Natural killer cell (primary cell): ENCODE measurements around the gene SLC29A1. TPM values are rescaled to one million over a fixed set of nuclear protein-coding genes. Genes with fewer than 3 reads are reported as not detected.

Experiments used
- ATAC-seq, 3 donors: fragments of 150-1000 bp in 2 of 3; fragments of 200-7000 bp in 1 of 3; cut with Tn5 transposase; 1 replicate in 1 of 3; 2 replicates in 2 of 3; pipeline ENCODE4 v1.10.0; 2021; ENCODE audit warnings: mild to moderate bottlenecking in 2 of 3, moderate library complexity in 2 of 3
- DNase-seq, 2 donors: peaks; one replicate each; pipeline versions ENCODE4 v3.0.0 to v3.0.0-alpha.2; 2013 to 2021; ENCODE audit warnings: mixed read lengths in 1 of 2
- H3K27ac ChIP-seq: one replicate; pipeline ENCODE4 v1.5.1; 2013; ENCODE audit warnings: mild to moderate bottlenecking, low read length
- H3K27me3 ChIP-seq: one replicate; pipeline ENCODE4 v1.6.1; 2013; ENCODE audit warnings: low read length; ENCODE audit not compliant: control insufficient read depth, insufficient read depth
- H3K36me3 ChIP-seq: one replicate; pipeline ENCODE4 v1.6.1; 2013; ENCODE audit warnings: low read length; ENCODE audit not compliant: control insufficient read depth, insufficient read depth
- H3K4me1 ChIP-seq: one replicate; pipeline ENCODE4 v1.6.1; 2013; ENCODE audit warnings: low read length; ENCODE audit not compliant: control insufficient read depth, insufficient read depth
- H3K4me3 ChIP-seq: one replicate; pipeline ENCODE4 v1.5.1; 2013; ENCODE audit warnings: low read length
- H3K9me3 ChIP-seq: one replicate; pipeline ENCODE4 v1.6.1; 2013; ENCODE audit warnings: low read length; ENCODE audit not compliant: control insufficient read depth, insufficient read depth
- H3K27ac Mint-ChIP-seq, 2 donors: one replicate each; pipeline ENCODE4 v1.8.0; 2022; ENCODE audit warnings: mild to moderate bottlenecking in 2 of 2, mixed read lengths in 2 of 2, moderate library complexity in 1 of 2
- H3K27me3 Mint-ChIP-seq, 2 donors: one replicate each; pipeline ENCODE4 v1.8.0; 2022; ENCODE audit warnings: low read depth in 2 of 2, mixed read lengths in 2 of 2
- H3K36me3 Mint-ChIP-seq: one replicate; pipeline ENCODE4 v1.8.0; 2022; ENCODE audit warnings: mixed read lengths
- H3K4me1 Mint-ChIP-seq, 2 donors: one replicate each; pipeline ENCODE4 v1.8.0; 2022; ENCODE audit warnings: mixed read lengths in 2 of 2
- H3K4me3 Mint-ChIP-seq: one replicate; pipeline ENCODE4 v1.8.0; 2022; ENCODE audit warnings: mild to moderate bottlenecking, moderate library complexity, mixed read lengths
- H3K9me3 Mint-ChIP-seq, 2 donors: one replicate each; pipeline ENCODE4 v1.8.0; 2022; ENCODE audit warnings: mixed read lengths in 2 of 2
- WGBS: methylation state at CpG from one replicate; pipeline ENCODE4 v1.1.7; 2013; ENCODE audit warnings: missing lambda C conversion rate; ENCODE audit not compliant: insufficient coverage; 5-methylcytosine and 5-hydroxymethylcytosine counted together
- intact Hi-C: fragments of 100-400 bp; cut with micrococcal nuclease; formaldehyde crosslinking; loops from one replicate; pipeline ENCODE4 v1.14.2; 2022
- total RNA-seq, 4 donors: library from RNA; stranded (reverse); fragments of 120-200 nt in 1 of 4; gene quantifications; one replicate each; pipeline versions ENCODE4 v1.2.3 to v1.2.4, GENCODE V29; 2013 to 2022
- TF ChIP-seq, protein P1 (sequence below): fragments of 200-600 bp; IDR thresholded peaks from one replicate; pipeline ENCODE4 v1.8.0; 2022; ENCODE audit warnings: antibody characterized with exemption

SLC29A1 gene
- total RNA-seq, 3 donors from 2014 or later (not counting 1 experiment from before 2014, with no cell fraction given): 2.2 to 5.5 (median 5.2) TPM

DNA sequence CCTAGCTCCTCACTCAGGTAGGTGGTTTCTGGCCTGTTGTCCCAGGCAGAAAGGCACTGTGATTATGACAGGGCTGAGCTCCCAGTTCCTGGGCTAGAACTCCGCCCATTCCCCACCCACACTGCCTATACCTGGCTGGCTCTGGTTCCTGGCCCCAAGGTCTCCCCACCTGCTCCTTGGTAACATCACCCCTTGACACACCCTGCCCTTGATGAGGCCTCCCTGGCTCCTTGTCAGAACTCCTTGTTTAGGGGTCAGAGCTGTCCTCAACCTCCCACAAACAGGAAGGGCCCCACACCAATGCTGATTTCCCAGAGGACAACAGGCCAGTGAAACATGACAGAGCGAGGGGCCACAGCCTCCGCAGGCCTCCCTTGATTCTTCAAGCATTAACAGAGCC lies 22.2 kb upstream of the SLC29A1 start:
- H3K4me3 Mint-ChIP-seq: no peak overlapping the region
- Histone ChIP-seq H3K27me3 (no peaks in the 10 kb centered on the region), H3K36me3 (no peaks in the 10 kb centered on the region), H3K4me1 (no peaks in the 10 kb centered on the region), H3K4me3 (no peak overlapping the region), H3K27ac (no peak overlapping the region), H3K9me3 (no peaks in the 10 kb centered on the region)
- no peak overlapping the region for H3K27ac Mint-ChIP-seq
- H3K4me1 Mint-ChIP-seq: no peaks in the 10 kb centered on the region
- TF ChIP-seq, protein P1, sequence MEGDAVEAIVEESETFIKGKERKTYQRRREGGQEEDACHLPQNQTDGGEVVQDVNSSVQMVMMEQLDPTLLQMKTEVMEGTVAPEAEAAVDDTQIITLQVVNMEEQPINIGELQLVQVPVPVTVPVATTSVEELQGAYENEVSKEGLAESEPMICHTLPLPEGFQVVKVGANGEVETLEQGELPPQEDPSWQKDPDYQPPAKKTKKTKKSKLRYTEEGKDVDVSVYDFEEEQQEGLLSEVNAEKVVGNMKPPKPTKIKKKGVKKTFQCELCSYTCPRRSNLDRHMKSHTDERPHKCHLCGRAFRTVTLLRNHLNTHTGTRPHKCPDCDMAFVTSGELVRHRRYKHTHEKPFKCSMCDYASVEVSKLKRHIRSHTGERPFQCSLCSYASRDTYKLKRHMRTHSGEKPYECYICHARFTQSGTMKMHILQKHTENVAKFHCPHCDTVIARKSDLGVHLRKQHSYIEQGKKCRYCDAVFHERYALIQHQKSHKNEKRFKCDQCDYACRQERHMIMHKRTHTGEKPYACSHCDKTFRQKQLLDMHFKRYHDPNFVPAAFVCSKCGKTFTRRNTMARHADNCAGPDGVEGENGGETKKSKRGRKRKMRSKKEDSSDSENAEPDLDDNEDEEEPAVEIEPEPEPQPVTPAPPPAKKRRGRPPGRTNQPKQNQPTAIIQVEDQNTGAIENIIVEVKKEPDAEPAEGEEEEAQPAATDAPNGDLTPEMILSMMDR: no peak
- intact Hi-C loops: no loop called here
- H3K9me3 Mint-ChIP-seq: no peaks in the 10 kb centered on the region
- no peaks in the 10 kb centered on the region for H3K27me3 Mint-ChIP-seq
- 76% methylated on average over 3 of the region's 3 CpGs for WGBS
- DNase-seq (no peak), ATAC-seq (no peak)
- H3K36me3 Mint-ChIP-seq: no peaks in the 10 kb centered on the region

DNA sequence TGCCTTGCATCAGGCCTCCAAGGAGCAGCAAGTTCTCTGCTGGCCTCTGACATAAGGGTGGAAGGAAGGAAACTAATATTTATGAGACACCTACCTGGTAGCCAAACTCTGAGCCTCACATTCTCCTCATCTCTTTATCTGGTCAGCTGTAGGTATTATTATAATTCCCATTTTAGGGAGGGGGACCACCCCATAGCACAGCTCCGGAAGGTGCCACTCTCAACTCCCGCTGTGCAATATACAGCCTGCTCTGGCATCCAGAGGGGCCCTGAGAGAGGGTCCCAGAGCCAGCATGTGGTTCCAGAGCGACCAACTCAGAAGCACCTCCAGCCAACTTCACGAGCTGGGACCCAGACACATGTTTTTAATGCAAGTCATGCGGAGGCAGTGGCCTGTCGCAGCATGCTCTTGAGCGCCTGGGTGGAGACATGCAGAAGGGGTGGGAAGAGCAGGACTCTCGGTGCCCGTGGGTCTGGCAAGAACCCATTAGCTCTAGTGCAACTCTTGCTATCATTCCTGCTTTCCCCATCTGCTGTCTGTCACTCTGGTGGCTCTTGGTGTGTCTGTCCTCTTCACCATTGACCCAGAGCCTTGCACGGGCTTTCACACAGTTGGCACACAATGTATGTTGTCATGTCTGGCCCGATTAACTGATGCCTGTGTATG lies 21.6 kb upstream of the SLC29A1 start:
- Histone ChIP-seq H3K36me3 (no peaks in the 10 kb centered on the region), H3K27me3 (no peaks in the 10 kb centered on the region), H3K27ac (no peak overlapping the region), H3K9me3 (no peaks in the 10 kb centered on the region), H3K4me1 (no peaks in the 10 kb centered on the region), H3K4me3 (no peak overlapping the region)
- TF ChIP-seq, protein P1: no peak
- H3K27me3 Mint-ChIP-seq: peaks cover 0 to 3% of the 10 kb centered on the region in 2 donors
- no peaks in the 10 kb centered on the region for H3K36me3 Mint-ChIP-seq
- DNase-seq (no peak), ATAC-seq (no peak)
- intact Hi-C loops: no loop called here
- H3K4me3 Mint-ChIP-seq: no peak overlapping the region
- 89% methylated on average over 11 of the region's 11 CpGs for WGBS
- no peak overlapping the region for H3K27ac Mint-ChIP-seq
- no peaks in the 10 kb centered on the region for H3K9me3 Mint-ChIP-seq
- H3K4me1 Mint-ChIP-seq: no peaks in the 10 kb centered on the region

DNA sequence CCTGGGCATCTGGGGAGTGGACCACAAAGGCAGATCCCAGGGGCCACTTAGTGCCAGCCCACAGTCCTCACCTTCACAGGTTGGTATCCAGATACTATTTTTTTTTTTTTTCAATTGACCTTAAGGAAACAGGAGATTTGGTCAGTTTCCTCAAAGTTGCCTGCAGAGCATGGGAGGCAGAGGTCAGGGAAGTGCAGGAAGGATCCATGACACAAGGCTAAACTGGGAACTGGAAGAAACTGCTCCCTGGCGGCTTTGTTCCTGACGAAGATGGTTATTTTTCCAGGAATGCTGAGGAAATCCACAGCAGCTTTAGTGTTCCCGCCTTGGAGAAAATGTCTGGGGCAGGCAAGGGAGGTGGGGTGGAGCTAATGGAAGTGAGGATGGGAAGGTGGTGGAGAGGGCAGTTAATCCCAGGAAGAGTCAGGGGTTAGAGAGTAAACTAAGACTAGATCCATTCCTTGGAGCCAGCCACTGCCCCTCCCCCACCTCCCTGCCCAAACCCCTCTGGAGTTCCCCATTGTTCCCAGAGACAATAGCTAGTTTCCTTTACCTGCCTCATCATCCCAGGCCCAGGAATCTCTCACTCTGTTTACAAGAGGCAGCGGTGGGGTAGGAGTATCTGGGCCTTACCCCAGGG lies 20.9 kb upstream of the SLC29A1 start:
- no peak for DNase-seq
- intact Hi-C loops: no loop called here
- Histone ChIP-seq H3K27me3 (no peaks in the 10 kb centered on the region), H3K27ac (no peak overlapping the region), H3K4me3 (no peak overlapping the region), H3K36me3 (no peaks in the 10 kb centered on the region), H3K4me1 (no peaks in the 10 kb centered on the region), H3K9me3 (no peaks in the 10 kb centered on the region)
- no peak for ATAC-seq
- Mint-ChIP-seq H3K4me3 (no peak overlapping the region), H3K36me3 (no peaks in the 10 kb centered on the region), H3K27me3 (peaks cover 0 to 3% of the 10 kb centered on the region in 2 donors), H3K27ac (no peak overlapping the region), H3K4me1 (no peaks in the 10 kb centered on the region), H3K9me3 (no peaks in the 10 kb centered on the region)
- WGBS: 92% methylated on average over 4 of the region's 4 CpGs
- TF ChIP-seq, protein P1: no peak
